ENCODE measurements around the gene RNF13.
"Not testable (repeated sequence)": the region's sequence is repeated elsewhere in the genome, so short reads cannot be mapped to it uniquely, and the experiment has no call there.

RNF13 gene

DNA sequence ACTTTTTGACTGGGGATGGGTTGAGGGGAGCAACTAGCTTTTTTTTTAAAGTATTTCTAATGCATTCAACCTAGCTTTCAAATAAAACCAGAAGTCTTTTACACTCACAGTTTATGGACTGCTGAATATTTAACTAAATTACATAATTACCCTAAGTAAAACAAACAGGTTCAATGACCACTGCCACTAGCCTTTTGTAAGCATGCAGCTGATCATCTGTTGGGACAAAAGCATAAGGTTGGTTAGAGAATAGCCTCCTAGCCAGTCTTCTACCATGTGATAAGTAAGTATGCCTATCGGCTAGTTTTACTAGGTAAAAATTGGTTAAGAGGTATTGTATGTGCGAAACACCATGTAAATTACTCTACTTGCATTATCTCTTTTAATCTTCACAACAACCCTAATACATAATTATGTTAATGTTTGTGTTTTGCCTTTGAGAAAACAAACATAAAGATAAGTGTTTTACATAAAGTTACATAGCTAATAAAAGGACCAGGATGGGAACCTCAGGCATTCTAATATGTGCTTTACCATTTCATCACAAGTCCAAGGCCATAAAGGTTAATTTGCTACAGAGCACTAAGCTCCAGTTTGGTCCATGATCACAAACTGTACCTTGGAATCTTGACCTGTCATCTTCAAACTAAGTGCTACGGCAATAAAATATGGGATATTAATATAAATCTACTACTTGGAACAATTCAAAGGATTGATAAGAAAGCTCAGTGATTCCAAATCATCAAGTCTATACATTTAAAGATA, 144.5 kb downstream of the RNF13 start:
- DNase-seq (ENCODE audit: low spot score), result no peak

GRCh38 chr3:149958171-149958796, 145.3 kb downstream of the RNF13 start:
- no peak for DNase-seq (ENCODE audit: low spot score)

- DNase-seq (ENCODE audit: low spot score), result no peak
Measured at GRCh38 chr3:149959443-149959842, 146.4 kb downstream of the RNF13 start.

GRCh38 chr3:149963485-149963884, 150.5 kb downstream of the RNF13 start:
- no peak for DNase-seq (ENCODE audit: low spot score)

GRCh38 chr3:149964291-149964690, 151.3 kb downstream of the RNF13 start:
- no peak for DNase-seq (ENCODE audit: low spot score)

GRCh38 chr3:149965278-149965677, 152.3 kb downstream of the RNF13 start:
- DNase-seq (ENCODE audit: low spot score), result no peak

GRCh38 chr3:149967086-149967685, 154.2 kb downstream of the RNF13 start:
- DNase-seq (ENCODE audit: low spot score), result no peak

DNA sequence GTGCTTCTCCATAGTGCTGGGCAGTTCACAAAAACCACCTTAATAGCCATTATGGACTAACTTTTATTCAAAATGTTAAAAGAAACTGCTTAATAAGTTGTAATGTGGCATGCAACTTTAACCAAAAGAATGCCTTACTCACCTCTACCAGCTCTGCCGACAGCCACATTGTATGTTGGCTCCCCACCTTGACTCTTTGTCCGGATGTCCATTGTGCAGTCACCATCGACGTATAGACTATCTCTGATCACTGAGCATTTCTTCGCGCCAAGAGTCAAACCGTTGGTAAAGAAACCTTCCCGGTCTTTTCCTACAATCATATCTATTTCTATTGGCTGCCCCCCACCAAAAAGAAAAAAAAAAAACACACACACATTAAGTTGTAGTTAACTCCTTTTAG, 155.2 kb downstream of the RNF13 start:
- DNase-seq (ENCODE audit: low spot score), result no peak

DNA sequence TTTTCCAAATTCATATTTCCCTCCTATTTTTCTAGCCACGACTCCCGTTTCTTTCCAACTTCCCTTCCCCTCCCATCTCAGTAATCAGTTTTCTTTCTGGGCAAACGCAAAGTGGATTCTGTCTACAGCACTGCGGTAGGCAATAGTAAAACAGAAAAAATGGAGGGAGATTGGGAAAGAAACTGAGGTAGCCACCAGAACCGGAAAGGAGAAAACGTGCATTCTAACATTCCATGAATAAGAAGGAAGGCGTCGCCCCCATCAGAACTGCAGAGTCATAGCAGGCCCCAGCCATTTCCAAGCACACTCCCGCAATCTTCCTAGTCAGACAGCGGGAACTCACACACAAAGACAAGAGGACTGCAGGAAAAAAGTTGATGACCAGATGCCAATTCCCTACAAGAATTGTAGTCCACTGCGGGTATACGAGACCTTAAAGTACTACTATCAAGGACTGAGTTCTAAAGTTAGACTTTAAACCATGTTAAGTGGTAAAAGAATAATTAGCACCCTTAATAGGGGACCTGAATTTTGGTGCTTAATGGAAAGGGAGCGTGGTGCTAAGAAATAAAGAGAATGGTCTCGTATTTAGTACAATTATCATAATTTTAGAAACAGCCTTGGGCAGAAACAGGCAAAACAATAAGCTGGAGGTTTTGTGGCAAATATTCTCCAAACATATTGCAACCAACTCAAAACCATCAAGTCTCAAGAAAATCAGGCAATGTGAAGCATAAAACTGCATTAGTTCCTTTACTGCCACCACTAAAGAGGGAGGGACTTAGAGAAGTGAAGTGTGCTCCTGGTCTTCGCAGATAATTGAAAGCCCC, 156.3 kb downstream of the RNF13 start:
- DNase-seq (ENCODE audit: low spot score), result peak; percentile 23

- DNase-seq (ENCODE audit: low spot score), result peak; percentile 17
Measured at GRCh38 chr3:149969940-149970715, 157.1 kb downstream of the RNF13 start.

DNA sequence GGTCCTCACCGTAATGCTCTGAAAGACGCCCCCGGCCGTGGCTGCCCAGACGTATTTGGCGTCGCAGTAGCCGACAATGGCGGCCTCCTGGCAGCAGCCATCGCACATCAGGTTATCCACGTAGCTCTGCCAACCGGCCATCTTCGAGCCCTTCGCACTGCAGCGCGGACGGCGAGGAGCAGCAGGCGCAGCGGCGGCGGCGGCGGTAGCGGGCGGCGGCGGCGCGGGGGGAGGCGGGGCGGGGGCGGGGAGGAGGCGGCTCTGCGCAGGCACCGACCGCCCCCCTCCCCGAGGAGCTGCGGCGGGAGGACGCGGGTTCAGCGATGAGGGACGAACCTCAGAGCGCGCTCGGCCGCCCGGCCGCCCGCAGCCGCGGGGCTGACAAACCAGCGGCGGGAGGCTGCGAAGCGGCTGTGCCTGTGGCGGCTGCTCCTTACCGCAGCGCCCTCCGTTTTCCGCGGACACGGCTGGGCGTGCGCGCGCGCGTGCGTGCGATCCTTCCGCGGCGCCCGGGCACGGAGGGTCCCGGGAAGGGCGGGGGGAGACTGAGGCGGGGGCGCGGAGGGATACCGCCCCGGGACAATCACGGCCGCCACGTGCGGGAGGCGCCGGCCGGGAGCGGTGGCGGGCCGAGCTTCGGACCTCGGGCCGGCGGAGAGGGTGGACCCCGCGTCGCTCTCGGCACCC, 157.8 kb downstream of the RNF13 start, which contains the start of gene PFN2:
PFN2 (minus strand) TSS at position 180 of the 687 bp plus-strand sequence; CDS start at position 141, 39 bp downstream.
- peak; percentile 37 for DNase-seq (ENCODE audit: low spot score)

DNA sequence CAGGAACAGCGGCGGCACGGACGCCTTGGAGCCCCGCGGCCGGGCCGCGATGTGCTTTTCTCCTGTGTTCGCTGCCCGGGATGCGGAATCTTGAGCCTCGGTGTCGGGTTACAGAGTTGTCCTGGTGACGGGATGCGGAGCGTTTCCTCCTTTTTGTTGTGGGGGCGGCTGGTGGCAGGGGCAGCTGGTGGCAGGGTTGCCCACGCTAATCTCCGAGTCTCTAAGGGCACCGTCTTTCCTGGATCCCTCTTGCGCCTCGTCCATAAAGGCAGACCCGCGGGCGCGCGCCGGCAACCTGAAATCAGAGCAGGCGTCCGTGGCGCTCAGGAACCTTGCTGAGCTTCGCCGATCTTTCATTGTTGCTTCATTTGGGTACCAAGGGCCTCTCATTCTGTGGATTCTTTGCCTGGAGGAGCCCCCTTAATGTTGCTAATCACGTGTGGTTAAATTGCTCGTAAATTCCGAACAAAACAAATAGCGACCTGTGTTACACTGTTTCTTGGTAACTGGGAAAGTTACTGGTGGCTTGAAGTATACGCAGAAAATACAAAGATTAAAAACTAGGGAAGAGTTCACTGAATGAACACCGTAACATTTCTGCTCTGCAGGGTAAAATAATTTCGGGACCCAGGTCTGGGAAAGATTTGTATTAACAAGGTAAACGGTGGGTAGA, 158.5 kb downstream of the RNF13 start:
- peak; percentile 41 for DNase-seq (ENCODE audit: low spot score)

DNA sequence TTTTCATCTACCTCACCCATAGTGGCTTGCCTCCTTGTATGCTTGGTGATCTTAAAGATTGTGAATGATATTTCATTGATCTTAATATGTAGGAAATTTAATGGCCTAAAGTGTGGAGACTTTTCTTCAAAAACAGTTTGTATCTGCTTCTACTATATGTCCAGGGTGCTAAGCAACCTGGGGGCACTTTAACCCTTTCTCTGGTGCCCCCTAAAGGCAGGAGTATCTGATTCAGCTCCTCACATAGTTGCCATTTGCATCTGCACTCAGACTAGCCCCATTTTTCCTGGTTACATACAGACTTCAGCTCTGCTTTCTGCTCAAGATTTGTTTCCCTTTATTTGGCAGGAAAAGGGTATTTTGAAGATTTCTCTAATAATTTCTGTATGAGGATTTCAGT, 162.9 kb downstream of the RNF13 start:
- peak; percentile 10 for DNase-seq (ENCODE audit: low spot score)

- DNase-seq (ENCODE audit: low spot score), result no peak
Measured at GRCh38 chr3:149977386-149977785, 164.4 kb downstream of the RNF13 start.

- DNase-seq (ENCODE audit: low spot score), result not testable (repeated sequence)
Measured at GRCh38 chr3:149981979-149982378, 169.0 kb downstream of the RNF13 start.

GRCh38 chr3:149983053-149983452, 170.0 kb downstream of the RNF13 start:
- not testable (repeated sequence) for DNase-seq (ENCODE audit: low spot score)

DNA sequence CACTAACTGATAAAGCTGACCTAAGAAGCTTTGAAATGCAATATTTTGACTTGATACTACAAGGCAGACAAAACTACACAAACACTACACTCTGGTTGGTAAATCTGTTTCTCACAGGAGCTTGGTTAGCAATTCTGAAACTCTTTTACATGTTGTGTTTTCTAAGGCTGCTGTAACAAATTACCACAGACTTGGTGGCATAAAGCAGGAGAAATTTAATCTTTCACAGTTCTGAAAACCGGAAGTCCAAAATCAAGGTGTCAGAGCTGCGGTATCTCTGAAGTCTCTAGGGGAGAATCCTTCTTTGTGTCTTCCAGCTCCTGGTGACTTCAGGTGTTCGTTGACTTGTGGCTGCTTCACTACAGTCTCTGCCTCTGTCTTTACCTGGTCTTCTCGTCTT, 170.6 kb downstream of the RNF13 start:
- DNase-seq (ENCODE audit: low spot score), result no peak

GRCh38 chr3:149989307-149989706, 176.3 kb downstream of the RNF13 start:
- DNase-seq (ENCODE audit: low spot score), result no peak

GRCh38 chr3:149990423-149990948, 177.5 kb downstream of the RNF13 start:
- DNase-seq (ENCODE audit: low spot score), result no peak
